Measurements from ENCODE around the gene SHISA5.

The SHISA5 gene

GRCh38 chr3:48432411-48433371, 71.3 kb downstream of the SHISA5 start:
- no peak for DNase-seq (ENCODE audit: low read depth in 2 of 3, low spot score in 1 of 3)

- no peak for DNase-seq (ENCODE audit: low read depth in 2 of 3, low spot score in 1 of 3)
These were observed 72.5 kb downstream of the SHISA5 start for GRCh38 chr3:48431224-48432029.

GRCh38 chr3:48430708-48431101, 73.3 kb downstream of the SHISA5 start:
- DNase-seq (ENCODE audit: low read depth in 2 of 3, low spot score in 1 of 3) = no peak

GRCh38 chr3:48429960-48430707, 73.8 kb downstream of the SHISA5 start, which contains the start of gene PLXNB1:
Gene PLXNB1 (minus strand): TSS chr3:48430086. CDS start chr3:48424611, 5,475 bp downstream.
- no peak for DNase-seq (ENCODE audit: low read depth in 2 of 3, low spot score in 1 of 3)

- DNase-seq (ENCODE audit: low read depth in 2 of 3, low spot score in 1 of 3) = peak in 2 of 3 donors; percentile 24 to 45
These were observed 74.5 kb downstream of the SHISA5 start for GRCh38 chr3:48429317-48429959.

GRCh38 chr3:48428572-48429316, 75.2 kb downstream of the SHISA5 start:
- peak in 1 of 3 donors; percentile 8 for DNase-seq (ENCODE audit: low read depth in 2 of 3, low spot score in 1 of 3)

GRCh38 chr3:48428088-48428571, 75.8 kb downstream of the SHISA5 start:
- no peak for DNase-seq (ENCODE audit: low read depth in 2 of 3, low spot score in 1 of 3)

- no peak for DNase-seq (ENCODE audit: low read depth in 2 of 3, low spot score in 1 of 3)
These were observed 76.4 kb downstream of the SHISA5 start for GRCh38 chr3:48427630-48427962.

GRCh38 chr3:48426944-48427629, 76.9 kb downstream of the SHISA5 start:
- DNase-seq (ENCODE audit: low read depth in 2 of 3, low spot score in 1 of 3) = no peak

- DNase-seq (ENCODE audit: low read depth in 2 of 3, low spot score in 1 of 3) = no peak
These were observed 77.5 kb downstream of the SHISA5 start for GRCh38 chr3:48426401-48426909.

- DNase-seq (ENCODE audit: low read depth in 2 of 3, low spot score in 1 of 3) = no peak
These were observed 78.6 kb downstream of the SHISA5 start for GRCh38 chr3:48425281-48425812.

- DNase-seq (ENCODE audit: low read depth in 2 of 3, low spot score in 1 of 3) = no peak
These were observed 79.9 kb downstream of the SHISA5 start for GRCh38 chr3:48423883-48424695.

GRCh38 chr3:48423241-48423882, 80.6 kb downstream of the SHISA5 start:
- no peak for DNase-seq (ENCODE audit: low read depth in 2 of 3, low spot score in 1 of 3)

GRCh38 chr3:48422681-48423080, 81.3 kb downstream of the SHISA5 start:
- DNase-seq (ENCODE audit: low read depth in 2 of 3, low spot score in 1 of 3) = no peak

- no peak for DNase-seq (ENCODE audit: low read depth in 2 of 3, low spot score in 1 of 3)
These were observed 81.7 kb downstream of the SHISA5 start for GRCh38 chr3:48422272-48422671.

GRCh38 chr3:48420561-48420960, 83.4 kb downstream of the SHISA5 start:
- no peak for DNase-seq (ENCODE audit: low read depth in 2 of 3, low spot score in 1 of 3)

GRCh38 chr3:48419597-48419996, 84.4 kb downstream of the SHISA5 start:
- no peak for DNase-seq (ENCODE audit: low read depth in 2 of 3, low spot score in 1 of 3)
